COR-L47 (cell line): ENCODE data around the gene DYRK4.
A peak's percentile ranks its signal among the peaks of the same experiment; 100 is the strongest.
"Not testable (repeated sequence)": the region's sequence is repeated elsewhere in the genome, so short reads cannot be mapped to it uniquely, and the experiment has no call there.

Experiments
- DNase-seq: peaks from one replicate; lab custom pipeline; 2025; lab: John Stamatoyannopoulos, UW

The DYRK4 gene, protein sequence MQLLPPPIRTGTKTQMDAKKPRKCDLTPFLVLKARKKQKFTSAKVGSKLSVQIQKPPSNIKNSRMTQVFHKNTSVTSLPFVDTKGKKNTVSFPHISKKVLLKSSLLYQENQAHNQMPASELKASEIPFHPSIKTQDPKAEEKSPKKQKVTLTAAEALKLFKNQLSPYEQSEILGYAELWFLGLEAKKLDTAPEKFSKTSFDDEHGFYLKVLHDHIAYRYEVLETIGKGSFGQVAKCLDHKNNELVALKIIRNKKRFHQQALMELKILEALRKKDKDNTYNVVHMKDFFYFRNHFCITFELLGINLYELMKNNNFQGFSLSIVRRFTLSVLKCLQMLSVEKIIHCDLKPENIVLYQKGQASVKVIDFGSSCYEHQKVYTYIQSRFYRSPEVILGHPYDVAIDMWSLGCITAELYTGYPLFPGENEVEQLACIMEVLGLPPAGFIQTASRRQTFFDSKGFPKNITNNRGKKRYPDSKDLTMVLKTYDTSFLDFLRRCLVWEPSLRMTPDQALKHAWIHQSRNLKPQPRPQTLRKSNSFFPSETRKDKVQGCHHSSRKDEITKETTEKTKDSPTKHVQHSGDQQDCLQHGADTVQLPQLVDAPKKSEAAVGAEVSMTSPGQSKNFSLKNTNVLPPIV

DNA sequence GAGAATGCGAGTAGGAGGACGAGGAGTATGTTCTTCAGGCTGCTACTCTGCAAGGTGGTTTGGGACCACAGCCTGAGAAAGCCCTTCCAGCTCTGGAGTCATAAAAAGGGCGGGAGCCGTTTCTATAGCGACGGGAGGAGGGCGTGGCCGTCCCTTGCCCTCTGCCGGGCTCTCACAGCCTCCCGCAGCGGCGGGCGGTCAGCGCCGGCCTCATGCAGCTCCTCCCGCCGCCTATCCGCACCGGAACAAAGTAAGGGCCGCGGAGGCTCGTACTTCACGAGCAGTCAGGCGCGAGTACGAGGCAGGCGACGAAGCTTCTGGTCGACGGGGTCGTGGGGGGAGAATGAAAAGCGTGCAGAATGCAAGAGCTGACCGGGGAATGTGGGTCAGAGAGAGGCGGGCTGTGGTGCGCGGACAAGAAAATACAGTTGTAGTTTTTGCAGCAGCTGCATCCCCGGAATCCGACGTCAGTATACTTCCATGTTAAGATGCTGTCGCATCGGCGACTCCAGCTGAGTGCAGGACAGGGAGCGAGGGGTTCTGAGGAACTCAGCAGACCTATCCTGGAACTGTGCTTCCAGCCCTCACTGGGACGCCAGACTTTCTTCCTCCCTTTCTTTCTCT, at the start of gene DYRK4:
Gene DYRK4, plus strand, starts transcription at position 175 of the 624 bp plus-strand sequence. Its CDS starts 38 bp downstream, at position 213.
- DNase-seq: peak; percentile 23

DNA sequence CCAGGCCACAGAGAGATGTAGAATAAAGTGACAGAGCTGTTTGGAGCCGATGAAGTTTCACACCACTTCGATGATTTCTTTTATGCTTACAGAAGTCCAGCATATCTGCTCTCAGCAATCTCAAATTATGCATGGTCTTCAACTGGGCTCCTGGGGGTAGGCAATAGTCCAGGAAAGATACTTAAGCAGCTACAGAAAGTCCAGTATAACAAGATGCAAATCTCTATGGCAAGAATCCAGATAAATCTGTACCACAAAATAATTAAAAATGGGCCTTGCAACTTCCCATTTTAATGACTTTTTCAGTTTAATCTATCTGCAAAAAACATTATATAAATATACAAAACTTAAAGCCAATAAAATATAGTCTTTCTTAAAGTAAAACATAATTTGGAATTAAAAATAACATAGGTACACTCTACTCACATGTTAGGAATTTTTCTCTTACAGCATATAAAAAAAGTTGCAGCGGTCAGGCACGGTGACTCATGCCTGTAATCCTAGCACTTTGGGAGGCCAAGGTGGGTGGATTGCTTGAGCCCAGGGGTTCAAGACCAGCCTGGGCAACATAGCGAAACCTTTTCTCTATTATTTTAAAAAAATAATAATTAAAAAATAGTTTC, 43.8 kb upstream of the DYRK4 start:
- no peak for DNase-seq

DNA sequence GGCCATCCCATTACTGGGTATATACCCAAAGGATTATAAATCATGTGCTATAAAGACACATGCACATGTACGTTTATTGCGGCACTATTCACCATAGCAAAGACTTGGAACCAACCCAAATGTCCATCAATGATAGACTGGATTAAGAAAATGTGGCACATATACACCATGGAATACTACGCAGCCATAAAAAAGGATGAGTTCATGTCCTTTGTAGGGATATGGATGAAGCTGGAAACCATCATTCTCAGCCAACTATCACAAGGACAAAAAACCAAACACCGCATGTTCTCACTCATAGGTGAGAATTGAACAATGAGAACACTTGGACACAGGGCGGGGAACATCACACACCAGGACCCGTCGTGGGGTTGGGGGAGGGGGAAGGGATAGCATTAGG, 38.6 kb upstream of the DYRK4 start:
- not testable (repeated sequence) for DNase-seq

DNA sequence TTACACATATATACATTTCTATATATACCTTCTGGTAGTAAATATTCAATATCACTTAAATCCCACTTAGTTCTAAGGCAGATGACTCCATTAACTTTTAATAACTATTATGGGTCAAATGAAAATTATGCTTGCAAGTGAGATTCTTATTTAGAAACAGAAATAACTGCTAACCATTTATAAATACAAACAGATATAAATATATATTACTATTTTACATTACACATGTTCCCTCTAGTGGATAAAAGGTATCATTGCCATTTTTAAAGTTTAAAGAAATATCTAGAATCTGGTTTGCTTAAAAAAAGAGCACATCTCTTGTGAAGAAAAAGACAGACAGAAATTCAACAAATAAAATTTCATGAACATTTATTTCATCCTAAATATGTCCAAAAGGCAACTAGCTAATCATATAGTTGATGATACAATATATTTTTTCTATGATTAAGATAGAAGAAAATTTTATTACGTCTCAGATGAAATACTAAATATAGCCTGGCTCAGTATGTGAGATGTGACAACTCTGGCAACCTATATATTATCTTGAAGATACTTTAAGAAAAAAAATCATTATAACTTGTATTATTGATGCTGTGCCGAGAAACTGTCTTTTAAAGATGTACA, 35.0 kb upstream of the DYRK4 start:
- DNase-seq: no peak

DNA sequence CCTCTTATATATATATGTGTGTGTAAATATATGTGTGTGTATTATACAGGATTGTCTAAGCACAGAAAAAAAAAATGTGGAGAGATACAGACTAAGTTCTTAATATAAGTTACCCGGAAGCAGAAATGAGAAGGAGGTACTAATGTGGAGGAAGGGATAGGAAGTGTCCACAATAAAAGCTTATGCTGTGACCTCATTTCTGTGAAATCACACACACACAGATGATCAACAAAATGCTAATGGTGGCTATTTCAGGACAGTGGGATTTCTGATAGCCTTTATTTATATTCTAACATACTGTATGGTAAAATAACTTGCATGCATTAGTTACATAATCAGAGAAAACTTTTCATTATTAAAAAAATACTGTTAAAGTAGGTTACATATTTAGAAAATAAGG, 31.8 kb upstream of the DYRK4 start:
- no peak for DNase-seq

DNA sequence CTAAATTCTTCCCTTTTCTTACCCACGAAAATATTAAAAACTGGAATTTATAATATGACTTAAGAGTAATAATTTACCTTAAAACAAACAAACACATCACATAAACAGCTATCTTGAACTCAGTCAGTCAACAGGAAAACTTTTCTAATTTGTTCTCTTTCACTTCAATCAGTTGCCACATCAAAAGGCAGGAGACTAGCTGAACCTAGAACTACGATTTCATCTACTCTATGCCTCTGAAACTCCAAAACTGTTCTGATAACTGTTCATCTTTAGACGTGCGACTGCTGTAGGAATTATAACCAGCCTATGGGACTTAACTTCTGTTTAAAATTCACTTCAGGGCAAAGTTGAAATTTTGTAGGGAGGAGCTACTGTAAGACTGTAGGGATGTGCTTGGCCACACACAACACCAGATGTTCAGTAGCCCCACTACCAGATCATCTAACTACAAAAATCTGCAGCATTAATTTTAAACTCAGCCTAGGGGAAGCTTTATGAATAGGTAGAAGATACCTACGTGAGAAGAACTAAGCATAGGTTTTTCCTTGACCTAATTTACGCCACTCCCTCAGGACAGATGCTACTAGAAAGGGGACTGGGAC, 30.9 kb upstream of the DYRK4 start:
- DNase-seq: no peak

DNA sequence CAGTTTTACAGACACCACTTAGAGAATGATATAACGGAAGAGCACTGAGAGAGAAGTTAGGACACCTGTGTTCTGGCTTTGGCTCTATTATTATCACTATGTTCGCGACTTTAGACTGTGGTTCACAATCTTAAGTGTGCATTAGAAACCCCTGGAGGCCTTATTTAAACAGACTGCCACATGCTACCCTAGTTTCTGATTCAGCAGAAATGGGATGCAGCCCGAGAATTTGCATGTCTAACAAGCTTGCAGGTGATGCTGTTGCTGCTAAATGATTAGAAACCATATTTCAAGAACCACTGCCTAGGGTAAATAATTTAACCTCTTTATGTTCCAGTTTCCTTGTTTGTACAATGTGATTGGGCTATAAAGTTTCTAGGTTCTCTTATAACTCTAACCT, 26.9 kb upstream of the DYRK4 start:
- no peak for DNase-seq

DNA sequence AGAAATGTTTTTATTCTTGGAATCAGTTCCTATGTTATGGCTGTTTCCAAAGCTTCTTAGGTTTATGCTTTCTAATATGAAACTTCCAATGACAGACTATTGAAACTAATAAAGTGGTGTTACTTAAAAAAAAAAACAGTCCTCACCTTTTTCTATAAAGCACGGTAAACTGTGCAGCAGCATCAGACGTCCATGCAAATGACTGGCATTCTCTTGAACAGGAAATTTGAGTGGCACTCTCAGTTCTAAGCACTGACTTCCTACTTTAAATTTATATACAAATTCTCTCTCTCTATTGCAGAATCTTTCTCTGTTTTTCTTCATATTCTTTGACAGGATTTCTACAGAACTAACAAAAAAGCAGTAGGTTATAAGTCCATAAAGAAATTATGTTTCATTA, 26.1 kb upstream of the DYRK4 start:
- no peak for DNase-seq

DNA sequence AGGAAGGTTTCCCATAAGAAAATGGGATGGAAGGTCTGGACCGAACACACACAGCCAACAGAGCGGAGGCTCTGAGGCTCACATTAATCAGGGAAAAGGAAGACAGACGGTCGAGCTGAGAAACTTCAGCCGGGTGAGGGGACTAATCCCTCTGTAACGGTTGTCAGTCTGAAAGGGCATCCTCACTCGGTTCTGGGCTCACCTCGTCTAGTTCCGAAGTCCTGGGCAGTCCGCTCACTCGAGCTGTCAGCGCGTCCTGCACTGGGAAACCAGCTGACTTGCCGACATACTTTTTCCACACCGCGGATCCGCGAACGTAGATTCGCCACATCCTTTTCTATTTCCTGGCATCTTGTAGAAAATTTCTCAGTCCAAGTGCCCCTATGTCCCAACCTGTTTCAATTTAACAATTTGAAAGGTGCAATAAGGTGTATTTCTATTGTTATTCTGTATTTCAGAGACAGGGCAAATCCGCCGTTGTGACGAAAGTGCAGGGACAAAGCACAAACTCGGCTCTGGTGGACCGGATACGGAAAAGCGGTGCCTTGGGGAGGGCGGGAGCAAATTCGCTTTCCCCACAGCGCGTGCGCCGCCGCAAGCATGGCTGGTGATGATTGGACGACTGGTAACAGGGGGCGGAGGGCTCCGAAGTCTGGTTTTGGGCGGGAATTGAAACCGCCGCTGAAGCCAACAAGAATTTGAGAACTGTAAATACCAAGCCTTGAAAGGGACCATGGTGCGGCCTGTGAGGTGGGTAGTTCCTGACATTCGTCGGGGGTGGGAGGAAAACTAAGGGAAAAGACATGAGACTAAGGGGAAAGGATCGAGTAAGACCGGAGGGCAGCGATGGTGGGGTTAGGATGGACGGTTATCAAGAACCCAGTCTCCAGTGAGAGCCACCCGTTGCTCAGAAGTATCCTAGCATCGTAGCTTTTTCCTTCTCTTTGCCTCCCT, 23.5 kb upstream of the DYRK4 start, which contains the start of gene RAD51AP1:
Gene RAD51AP1, plus strand, starts transcription at position 684 of the 954 bp plus-strand sequence. Its CDS starts 50 bp downstream, at position 734.
- DNase-seq: peak; percentile 82

DNA sequence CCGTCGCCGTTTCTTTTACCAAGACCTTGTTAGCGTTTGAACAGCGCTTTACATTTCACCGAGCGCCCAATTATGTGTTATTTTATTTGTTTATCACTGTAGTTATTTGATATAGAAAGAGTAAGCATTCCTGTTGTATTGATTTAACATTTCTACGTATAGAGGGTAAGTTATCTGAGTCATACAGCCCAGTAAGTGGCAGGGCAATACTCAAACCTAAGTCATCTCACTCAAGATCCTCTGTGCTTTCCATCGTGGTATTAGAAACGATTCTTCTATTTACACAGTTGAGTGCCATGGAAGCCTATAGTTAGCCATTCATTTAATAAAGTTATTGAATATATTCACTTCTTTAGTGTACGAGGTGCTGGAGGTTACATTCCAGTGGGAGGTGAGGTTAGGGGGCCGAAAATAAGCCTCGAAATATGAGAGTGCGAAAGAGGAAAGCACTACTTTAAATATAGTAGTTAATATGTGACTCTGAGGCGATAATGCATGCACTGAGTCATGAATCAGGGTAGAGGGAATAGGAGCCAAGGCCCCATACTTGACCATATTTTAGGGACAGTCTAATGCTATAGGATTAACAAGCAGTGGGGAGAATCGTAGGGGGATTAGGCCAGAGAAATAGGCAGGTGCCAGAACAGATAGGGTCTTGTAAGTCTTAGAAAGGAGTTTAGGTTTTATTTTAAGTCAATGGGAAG, 22.7 kb upstream of the DYRK4 start:
- no peak for DNase-seq

DNA sequence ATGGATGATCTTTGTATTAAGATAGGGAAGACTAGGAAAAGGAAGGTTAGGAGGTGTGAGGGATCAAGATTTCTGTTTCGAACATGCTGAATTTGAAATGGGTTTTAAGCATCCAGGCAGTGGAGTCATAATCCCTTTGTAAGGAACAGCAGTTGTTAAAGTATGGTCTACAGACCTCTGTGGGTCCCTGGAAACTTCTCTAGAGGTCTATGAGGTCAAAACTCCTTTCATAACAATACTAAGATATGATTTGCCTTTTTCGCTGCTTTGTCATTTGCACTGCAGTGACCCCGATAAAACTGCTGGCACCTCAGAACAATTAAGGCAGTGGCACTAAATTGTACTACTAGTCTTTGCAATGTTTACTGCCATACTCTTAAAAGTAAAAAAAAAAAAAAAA, 21.8 kb upstream of the DYRK4 start:
- DNase-seq: no peak

DNA sequence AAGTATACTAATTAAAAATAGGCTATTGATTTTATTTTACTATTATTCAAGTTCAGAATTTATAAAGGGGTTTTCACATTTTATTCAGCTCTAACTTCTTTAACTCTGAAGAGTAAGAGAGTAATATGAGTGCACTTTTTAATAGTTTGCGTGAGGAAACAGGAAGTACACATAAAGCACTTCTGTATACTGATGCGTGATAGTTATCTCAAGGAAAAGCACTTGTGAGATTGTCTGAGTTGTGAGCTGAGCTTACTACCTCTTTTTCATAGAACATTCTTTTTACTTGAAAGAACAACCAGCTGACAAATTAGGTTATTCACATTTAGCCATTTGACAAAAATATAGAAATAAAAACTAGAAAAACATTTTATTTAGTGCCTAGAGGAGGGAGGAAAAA, 21.4 kb upstream of the DYRK4 start:
- DNase-seq: no peak

DNA sequence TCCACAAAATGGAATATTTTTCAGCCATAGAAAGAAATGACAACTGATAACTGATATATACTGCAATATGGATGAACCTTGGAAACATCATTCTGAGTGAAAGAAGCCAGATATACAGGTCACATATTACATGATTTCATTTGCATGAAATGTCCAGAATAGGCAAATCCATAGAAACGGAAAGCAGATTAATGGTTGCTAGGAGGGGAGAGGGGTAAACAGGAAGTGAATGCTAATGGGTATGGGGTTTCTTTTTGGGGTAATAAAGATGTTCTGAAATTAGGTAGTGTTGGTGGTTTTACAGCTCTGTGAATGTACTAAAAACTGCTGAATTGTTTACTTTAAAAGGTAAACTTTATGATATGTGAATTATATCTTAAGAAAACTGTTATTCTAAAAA, 16.8 kb upstream of the DYRK4 start:
- no peak for DNase-seq

DNA sequence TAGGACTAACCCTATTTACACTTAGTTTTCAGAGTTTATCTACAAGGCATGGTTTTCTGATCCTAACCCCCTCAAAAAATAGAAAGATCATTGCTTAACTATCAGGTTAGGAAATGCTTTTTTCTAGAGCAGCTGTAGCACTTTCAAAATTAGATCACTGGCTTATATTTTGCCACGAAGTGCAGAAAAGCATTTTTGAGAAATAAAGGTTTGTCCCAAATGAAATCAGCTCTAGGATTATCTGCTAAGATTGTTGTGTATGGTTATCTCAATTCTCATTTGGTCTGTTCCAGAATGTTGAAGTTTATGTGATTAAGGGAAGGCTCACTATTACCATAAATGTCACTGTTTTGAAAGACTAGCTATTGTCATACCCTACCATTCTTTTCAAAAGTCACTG, 9.8 kb upstream of the DYRK4 start:
- no peak for DNase-seq

DNA sequence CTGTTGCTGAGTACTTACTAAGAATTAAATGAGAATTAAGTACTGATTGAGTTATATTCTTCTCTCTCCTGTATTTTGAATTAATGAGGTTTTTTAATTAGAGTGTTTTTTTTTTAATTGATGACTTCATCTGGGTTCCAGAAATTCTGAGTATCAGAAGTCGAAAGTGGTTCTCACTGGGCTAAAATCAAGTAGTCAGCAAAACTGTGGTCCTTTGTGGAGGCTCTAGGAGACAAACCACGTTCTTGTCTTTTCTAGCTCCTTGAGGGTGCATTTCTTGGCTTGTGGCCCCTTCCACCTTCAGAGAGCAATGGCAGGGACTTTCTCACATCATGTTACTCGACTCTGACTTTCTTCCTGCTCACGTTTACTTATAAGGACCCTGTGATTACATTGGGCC, 8.1 kb upstream of the DYRK4 start:
- no peak for DNase-seq

DNA sequence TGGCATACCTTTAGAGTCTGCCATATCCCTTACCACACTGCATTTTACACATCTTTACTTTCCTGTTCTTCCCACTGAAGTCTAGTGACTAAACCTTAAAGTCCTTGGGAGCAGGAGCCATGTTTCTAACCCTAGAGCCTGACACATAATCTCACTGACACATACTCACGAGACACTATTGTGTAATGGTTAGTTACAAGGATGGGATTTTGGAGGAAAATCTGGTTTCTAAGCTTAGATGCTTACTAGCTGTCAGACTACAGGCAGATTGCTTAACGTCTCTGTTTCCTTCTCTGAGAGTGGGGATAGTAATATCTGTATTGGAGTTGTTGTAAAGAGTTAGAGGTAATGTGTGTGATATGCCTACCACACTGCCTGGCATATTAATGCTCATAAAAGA, 6.2 kb upstream of the DYRK4 start:
- DNase-seq: no peak

DNA sequence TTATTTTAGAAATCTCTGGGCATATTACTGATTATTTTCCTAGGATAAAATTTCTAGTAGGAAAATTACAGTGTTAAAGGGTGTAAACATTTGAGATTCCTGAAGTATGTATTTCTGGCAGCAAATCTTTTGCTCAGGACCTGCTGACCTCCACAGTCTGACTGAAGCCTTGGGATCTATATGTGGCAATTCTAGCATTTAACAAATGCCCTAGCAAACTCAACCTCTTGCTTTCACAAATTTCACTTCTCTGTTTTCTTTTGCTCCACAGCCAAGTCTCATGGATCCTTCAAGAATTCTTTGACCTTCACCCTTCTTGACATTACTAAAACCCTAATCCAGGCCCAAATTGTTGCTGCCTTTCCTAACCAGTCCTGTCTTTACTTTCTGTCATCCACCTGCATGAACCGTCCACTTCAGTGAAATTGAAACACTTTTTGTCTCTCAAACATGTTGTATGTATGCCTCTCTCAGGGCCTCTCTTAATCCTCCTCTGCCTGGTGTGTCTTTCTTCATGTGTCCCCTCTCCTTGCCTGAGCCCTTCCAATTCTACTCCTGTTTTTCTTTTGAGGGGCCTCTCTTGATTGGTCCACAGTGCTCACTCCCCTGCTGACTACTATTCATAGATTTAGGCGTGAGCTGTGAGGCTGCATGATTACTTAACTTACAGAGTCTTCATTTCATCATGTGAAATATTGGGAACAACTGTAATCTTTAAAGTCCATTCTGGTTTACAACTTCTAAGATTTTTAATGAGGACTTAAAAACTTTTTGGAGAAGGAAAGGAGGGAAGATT, 5.1 kb upstream of the DYRK4 start:
- DNase-seq: no peak

DNA sequence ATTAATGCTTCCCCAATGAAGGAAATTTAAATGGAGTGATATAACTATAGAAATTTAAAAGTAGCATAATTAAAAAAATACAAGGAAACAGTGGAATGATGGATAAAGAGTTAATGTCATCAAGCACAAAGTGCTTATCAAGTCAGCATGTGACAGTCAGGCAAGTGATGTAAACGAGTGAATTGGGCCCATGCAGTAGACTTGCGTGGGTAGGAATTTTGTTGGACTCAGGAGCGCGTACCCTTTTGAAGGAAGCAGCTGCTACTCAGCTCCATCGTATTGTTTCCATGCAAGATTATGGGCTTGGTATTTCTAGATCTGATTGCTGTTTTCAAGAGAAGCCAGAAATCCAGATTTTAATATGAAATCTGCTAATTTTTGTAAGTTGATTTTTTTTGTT, 4.4 kb upstream of the DYRK4 start:
- no peak for DNase-seq

DNA sequence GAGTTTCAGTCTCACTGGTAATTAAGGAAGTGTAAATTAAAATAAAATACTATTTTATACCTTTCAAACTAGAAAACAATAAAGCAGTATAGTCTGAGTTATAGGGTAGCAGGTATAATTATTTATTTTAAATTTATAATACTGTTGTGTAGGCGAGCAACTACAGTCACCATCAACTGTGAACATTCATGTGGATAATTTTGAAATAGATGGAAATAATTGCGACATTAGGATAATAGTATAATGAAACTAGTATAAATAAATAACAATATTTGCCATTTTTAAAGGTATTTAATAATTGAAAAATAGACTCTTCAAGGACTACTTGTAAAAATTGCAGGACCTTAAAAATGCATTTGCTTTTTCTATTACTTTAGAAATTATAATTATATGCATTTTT, 3.8 kb upstream of the DYRK4 start:
- no peak for DNase-seq
